ENCODE measurements around the gene EML1.

EML1 gene

DNA sequence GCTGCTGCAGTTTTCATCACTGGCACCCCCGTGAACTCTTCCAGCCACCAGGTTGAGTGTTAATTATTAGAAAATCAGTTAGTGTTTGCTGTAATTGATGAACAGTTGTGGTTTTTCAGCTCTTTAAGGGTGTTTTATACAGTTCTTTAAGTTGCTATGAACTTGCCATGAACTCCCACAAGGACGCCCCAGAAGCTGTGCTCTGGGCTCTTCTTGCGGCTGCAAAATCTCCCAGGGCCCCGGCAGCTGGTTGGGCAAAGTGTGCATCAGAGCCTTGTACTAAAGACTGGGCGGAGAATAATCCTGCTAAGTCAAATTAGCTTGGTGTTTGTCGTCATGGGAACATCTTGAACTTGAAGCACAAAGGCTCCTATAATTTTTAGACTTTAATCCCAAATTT, 82.2 kb downstream of the EML1 start:
- no peak for DNase-seq

- DNase-seq = no peak
These were observed 82.6 kb downstream of the EML1 start for GRCh38 chr14:99875836-99876235.

DNA sequence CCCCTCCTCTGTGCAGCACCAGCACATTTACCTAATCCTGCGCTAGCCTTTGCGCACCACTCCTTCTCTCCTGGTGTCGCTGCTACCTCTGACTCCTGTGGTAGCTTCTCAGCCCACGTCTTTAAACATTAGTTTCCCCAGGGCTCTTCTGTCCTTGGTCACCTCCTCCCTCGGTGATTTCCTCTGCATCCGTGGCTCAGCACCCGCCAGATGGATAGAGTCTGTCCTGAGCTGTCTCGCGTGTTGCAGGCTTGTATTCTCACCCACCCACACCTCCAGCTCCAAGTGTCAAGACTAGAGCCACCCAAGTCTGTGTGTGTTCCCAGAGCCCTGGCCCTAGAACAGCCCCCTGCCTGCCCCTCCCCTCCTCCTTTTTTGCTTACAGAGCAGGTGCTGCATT, 83.2 kb downstream of the EML1 start:
- DNase-seq = no peak

DNA sequence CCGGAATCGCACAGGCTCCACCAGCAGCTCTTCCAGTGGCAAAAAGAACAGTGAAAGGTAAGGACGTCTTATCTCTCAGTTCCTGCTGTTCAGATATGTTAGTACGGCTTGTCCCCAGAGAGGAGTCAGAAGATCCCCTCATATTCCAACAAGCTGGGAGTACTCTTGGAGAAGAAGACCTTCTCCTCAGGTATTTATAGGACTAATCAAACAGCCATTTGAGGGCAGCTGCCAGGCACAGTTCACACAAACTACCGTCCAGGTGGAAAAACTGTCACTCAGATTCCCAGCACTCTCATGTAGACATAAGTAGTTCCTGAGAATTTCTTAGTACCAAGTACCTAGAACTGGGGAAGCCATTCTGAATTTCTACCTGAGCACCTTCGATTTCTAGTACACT, 85.3 kb downstream of the EML1 start:
- DNase-seq = no peak

- DNase-seq = no peak
These were observed 86.4 kb downstream of the EML1 start for GRCh38 chr14:99879401-99880295.

DNA sequence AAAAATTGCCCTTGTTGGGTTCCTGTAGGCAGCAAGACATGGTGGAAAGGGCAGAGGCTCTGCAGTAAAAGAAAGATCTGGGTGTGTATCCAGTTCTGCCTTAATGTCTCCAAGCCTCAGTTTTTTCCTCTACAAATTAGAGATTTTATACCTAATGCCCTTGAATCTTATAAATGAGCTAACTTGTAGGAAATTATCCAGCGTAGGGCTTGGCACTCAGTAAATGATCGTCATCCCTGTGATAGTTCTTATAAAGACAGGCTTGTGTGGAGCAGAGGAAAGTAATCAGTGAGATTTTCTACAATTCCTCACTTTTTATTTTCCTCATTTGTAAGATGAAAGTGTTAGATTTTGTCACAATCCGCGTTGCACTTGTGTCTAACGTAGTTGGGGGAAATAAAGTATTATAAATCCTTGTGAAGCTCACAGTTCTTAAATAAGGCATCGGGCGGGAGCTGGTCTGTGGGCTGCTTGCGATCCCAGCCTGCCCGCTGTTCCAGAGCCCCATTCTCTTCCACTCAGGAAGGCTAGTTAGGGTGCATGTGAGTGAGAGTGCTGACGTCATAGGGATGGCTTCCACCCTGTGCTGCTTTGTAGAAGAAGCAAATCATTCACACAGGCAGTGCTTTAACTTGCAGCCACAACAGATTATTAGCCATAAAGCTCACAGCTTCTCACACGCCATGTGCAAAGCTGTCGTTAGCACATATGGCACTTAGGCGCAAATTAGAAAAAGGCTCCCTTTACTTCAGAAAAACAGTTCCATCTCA, 87.6 kb downstream of the EML1 start:
- DNase-seq = no peak

- no peak for DNase-seq
These were observed 90.8 kb downstream of the EML1 start for GRCh38 chr14:99883866-99884650.

- DNase-seq = no peak
These were observed 91.8 kb downstream of the EML1 start for GRCh38 chr14:99884834-99885648.

GRCh38 chr14:99885649-99885958, 92.4 kb downstream of the EML1 start:
- no peak for DNase-seq

DNA sequence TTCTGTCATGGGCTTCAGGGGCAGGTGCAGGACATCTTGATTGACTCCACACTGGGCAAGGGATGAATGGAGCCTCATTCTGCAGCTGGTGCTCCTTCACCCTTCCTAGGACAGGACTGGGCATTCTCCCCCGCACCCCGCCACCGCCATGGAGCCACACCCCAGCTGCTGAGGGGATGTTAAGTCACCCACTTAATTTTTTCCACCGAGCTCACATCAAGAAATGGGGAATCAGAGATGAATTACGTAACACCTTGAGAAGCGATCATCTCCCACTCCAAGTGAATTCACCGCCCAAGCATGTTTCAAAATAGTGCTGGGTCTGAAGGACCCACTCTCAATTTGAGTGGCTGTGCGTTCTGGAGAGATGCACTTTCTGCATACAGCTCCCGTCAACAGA, 94.2 kb downstream of the EML1 start:
- DNase-seq = no peak

DNA sequence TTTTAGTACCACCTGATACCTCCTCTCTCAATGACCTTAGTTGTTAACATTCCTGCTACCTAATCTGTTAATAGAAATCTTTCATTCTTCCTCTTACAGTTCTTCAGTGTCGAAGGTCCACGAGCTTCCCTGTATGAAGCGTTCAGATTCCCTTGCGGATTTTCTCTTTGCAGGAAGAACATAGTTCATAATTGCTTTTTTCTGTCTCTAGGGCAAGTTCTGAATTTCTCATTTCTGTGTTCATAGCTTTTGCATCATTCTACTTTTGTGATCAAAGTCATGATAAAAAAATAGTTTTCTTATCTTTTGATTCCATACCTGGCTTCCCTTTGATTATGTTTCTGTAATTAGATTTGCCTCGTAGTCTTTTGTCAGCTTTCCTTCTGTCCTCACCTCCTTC, 94.9 kb downstream of the EML1 start:
- no peak for DNase-seq

- no peak for DNase-seq
These were observed 96.1 kb downstream of the EML1 start for GRCh38 chr14:99889268-99889667.

DNA sequence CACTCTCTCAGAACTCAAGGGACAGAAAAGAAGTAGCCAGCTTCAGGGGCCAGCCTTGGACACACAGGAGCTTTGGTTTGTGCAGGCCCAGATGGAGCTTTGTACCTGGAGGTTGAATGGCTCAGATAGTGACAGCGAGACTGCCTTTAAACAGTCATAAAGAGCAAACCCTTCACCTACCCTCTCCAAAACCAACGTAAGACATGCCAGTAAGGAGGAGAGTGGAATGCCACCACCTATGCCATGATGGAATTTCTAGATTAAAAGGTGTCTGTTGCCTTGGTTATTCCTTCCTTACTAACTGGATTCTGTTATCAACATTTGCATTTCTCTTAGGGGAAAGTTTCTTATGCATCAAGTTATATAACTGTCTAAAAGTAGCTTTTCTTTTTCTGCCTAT, 98.1 kb downstream of the EML1 start:
- DNase-seq = no peak

- DNase-seq = no peak
These were observed 98.7 kb downstream of the EML1 start for GRCh38 chr14:99891900-99892299.

GRCh38 chr14:99892406-99892805, 99.2 kb downstream of the EML1 start:
- DNase-seq = no peak

DNA sequence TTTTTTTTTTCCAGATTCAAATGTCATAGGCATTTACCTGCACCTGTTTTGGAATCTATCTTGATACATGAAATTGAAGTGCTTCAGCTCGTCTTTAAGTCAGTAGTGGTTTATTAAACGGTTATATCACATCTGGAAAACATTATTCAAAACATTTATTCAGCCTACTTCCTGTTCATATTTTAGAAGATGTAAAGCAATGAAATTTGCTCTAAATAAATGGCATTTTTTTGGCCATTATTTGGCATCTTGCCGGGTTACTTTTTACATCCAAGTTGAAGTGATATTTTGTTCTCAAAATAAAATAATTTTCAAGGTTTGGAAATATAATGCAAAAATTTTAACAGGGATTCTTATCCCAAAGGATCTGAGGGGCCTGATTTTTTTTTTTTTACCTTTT, 103.1 kb downstream of the EML1 start:
- no peak for DNase-seq

DNA sequence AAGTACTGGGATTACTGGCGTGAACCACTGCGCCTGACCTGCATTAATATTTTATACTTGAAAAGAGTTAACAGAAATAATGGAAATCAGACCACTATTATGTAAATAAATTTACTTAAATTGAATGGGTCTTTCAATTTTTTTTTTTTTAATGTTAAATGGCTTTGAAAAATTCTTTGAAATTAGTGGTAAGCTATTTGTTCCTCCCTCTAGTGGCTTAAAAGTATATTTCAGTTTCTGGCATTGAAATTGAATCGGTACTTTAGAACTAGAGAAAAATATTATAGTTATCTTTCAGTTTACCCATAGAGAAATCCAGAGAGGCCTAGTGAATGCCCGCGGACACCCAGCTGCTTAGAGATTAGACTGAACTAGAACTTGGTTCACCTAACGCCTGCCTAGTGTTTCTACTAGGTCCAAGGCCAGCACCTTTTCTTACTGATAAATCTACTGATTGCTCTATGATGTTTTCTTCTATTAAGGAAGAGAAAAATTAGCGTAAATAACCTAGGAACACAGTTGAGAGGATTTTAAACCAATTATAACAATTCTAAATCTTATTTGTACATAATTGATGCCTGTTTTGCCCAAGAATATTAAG, 106.5 kb downstream of the EML1 start:
- DNase-seq = no peak

DNA sequence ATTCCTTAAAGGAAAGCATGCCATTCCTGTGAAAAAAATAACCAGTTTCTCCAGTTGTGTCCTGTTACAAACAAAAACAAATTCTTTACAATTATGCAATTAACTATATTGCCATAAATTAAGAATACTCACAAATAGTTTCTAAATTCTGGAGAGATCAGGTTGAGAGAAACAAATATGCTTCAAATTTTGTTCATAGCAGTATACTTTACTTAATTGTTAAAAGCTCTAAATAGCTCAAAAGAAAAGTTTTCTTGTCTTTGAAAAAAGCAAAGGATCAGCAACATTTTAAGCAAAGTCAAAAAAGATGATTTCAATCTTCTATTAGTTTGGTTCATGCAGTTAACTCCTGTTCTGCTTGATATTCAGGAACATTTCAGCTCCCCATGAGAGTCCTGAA, 109.7 kb downstream of the EML1 start:
- no peak for DNase-seq

DNA sequence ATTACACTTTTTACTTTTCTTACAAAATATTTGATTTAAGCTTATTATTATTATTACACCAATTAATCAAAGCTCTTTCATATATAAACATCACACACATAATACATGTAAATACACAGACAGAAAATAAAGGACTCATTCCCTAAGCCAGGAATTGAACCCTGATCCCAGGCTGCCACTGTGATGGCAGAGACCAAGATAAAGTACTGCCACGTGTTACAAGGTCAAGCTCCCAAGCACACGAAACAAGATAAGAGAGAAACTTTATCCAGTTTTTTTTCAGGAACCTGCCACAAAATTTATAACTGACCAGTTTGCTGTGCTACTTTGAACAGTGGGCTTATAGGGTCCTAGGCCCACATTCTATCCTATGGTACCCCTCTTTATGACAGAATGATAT, 111.3 kb downstream of the EML1 start:
- DNase-seq = no peak

DNA sequence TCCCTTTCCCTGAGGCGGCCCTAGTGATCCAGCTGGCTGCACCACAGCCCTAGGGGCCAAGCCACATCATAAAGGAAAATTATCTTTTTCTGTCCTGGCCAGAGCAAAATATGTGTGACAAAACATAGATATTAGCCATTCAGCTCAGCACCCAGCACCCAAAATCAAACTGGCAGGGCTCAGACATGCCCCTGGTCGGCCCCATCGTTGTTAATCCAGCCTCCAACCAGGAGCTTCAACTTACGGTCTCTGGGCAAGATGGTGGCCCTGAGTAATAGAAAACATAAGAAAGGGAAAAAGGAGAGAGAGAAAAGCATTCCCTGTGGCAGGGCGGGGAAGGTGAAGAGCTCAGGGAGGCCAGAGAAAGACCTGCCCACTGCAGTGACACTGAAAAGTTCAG, 111.9 kb downstream of the EML1 start:
- no peak for DNase-seq

- DNase-seq = no peak
These were observed 114.8 kb downstream of the EML1 start for GRCh38 chr14:99907761-99908652.

Data from cortex of kidney (tissue), 1 donor.